AG10803 (cell line): ENCODE results near the gene ATP2A2.
A peak's percentile ranks its signal among the peaks of the same experiment; 100 is the strongest.

Experiments used
- DNase-seq: peaks from one replicate; pipeline ENCODE4 v3.0.0; 2010; ENCODE audit warnings: low read depth
- H3K4me3 ChIP-seq: 2 replicates; pipeline ENCODE4 v1.5.1; 2011; ENCODE audit warnings: mild to moderate bottlenecking, low read length, control low read depth
- CTCF ChIP-seq: conservative IDR thresholded peaks from 2 replicates; pipeline ENCODE4 v1.5.1; 2011; ENCODE audit warnings: mild to moderate bottlenecking, low read length, control low read depth, inconsistent platforms

Gene ATP2A2

DNA sequence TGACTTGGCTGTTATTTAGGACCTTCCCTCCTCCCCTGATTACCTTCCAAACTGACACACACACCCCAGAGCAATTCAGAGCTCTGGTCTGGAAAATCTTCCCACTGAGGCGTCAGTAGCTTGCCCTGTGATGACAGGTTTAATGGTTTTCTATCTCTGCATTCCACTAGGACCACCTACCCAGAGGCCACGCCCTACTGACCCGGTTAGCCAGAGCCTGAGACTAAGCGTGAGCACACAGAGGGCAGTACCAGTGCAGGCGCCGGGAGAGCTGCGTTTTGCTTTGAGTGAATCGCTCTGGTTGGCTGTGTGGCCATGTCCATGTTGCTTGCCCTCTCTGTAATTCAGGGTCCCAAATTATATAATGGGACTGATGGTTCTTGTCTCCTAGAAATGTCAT, 36.2 kb upstream of the ATP2A2 start:
- H3K4me3 ChIP-seq: no peak overlapping the region
- no peak for TF ChIP-seq CTCF
- no peak for DNase-seq

GRCh38 chr12:110245369-110245772, 35.7 kb upstream of the ATP2A2 start:
- no peak overlapping the region for H3K4me3 ChIP-seq
- TF ChIP-seq CTCF: 0 out of 2 replicates have a peak, but pooled peaks have one; percentile 19
- no peak for DNase-seq

- DNase-seq: no peak
- H3K4me3 ChIP-seq: no peak overlapping the region
- no peak for TF ChIP-seq CTCF
These were observed 34.3 kb upstream of the ATP2A2 start for GRCh38 chr12:110246636-110247339.

DNA sequence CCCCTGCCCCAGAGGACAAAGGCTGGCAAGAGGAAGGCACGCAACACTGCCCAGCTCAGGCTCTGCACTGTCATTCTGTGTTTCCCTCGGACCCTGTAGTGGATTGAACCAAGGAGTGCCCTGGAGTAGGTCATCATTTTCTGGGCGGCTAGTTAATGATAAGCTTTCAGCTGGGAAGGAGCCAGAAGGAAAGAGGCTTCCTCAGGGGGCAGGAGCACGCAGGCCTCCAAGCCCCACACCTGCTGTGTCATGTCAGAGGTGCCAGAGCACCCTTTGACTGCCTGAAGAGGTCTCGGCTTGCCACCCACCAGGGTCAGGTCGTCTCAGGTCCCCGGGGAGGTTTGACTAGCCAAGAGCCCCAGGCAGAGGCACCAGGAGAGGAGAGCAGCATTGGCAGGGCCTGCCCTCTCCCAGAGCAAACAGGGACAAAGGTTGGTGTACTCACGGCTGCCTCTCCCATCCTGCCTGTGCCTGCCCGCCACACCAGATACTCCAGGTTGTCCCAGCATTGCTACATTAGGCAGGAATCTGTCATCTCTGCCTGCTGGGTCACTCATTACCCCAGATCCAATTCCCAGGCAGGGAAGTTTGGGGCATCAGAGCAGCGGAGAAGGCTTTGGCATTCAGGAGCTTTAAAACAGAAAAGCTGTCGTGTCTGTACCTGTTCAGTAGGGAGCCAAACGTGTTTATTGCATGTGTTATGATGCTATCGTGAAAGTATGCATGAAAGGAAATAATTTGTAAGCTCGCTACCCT, 33.5 kb upstream of the ATP2A2 start:
- TF ChIP-seq CTCF: no peak
- H3K4me3 ChIP-seq: no peak overlapping the region
- DNase-seq: no peak

- H3K4me3 ChIP-seq: no peak overlapping the region
- DNase-seq: no peak
- no peak for TF ChIP-seq CTCF
These were observed 33.0 kb upstream of the ATP2A2 start for GRCh38 chr12:110248096-110248447.

- TF ChIP-seq CTCF: no peak
- DNase-seq: no peak
- H3K4me3 ChIP-seq: no peak overlapping the region
These were observed 31.9 kb upstream of the ATP2A2 start for GRCh38 chr12:110249105-110249504.

- peak; percentile 41 for DNase-seq
- H3K4me3 ChIP-seq: no peak overlapping the region
- TF ChIP-seq CTCF: no peak
These were observed 31.3 kb upstream of the ATP2A2 start for GRCh38 chr12:110249716-110250225.
